PC-9 (cell line): ENCODE data around the gene CMTM7. TPM values are rescaled to one million over a fixed set of nuclear protein-coding genes. Genes with fewer than 3 reads are reported as not detected.

Experiments used
- Bru-seq: library from RNA; stranded (reverse); fragments of 400-500 nt; gene quantifications from one replicate; lab custom pipeline; 2021; lab: Mats Ljungman, UMichigan
- BruChase-seq, 2 experiments: library from RNA; stranded (reverse); fragments of 400-500 nt; gene quantifications; one replicate each; lab custom pipeline; 2021; lab: Mats Ljungman, UMichigan
- BruUV-seq: library from RNA; stranded (reverse); fragments of 400-500 nt; replicated peaks from 2 replicates; lab custom pipeline; 2021; lab: Mats Ljungman, UMichigan
- CTCF ChIA-PET: fragments of 300-600 bp; sonication (Branson Sonifier 250); formaldehyde crosslinking; loops from one replicate; lab custom pipeline; 2022; ENCODE audit warnings: antibody characterized with exemption; lab: Charles Lee
- POLR2A ChIA-PET: fragments of 300-600 bp; sonication (Branson Sonifier 250); formaldehyde crosslinking; loops from one replicate; lab custom pipeline; 2022; ENCODE audit warnings: antibody characterized with exemption; ENCODE audit not compliant: unreplicated experiment; lab: Charles Lee
- DNase-seq, 2 experiments: peaks; one replicate each; pipeline versions ENCODE4 v3.0.0 to v3.0.0-alpha.2; 2015 to 2022; ENCODE audit warnings: mixed read lengths in 1 of 2
- H2AFZ ChIP-seq: fragments of 200-600 bp; sonication (generic); 2 replicates; pipeline ENCODE4 v1.8.1; 2017; ENCODE audit warnings: antibody characterized with exemption
- H3F3A ChIP-seq: fragments of 200-600 bp; sonication (generic); 2 replicates; pipeline ENCODE4 v1.8.1; 2017; ENCODE audit warnings: antibody characterized with exemption, mild to moderate bottlenecking, low read depth; ENCODE audit not compliant: insufficient read depth
- H3K27ac ChIP-seq: fragments of 200-600 bp; sonication (generic); 2 replicates; pipeline ENCODE4 v1.6.1; 2016; ENCODE audit warnings: mixed run types
- H3K27me3 ChIP-seq: fragments of 200-600 bp; sonication (generic); 2 replicates; pipeline ENCODE4 v1.6.1; 2016; ENCODE audit warnings: low read depth, mixed run types; ENCODE audit not compliant: insufficient read depth
- H3K36me3 ChIP-seq: fragments of 200-600 bp; sonication (generic); 2 replicates; pipeline ENCODE4 v1.6.1; 2016; ENCODE audit warnings: low read depth, mixed run types
- H3K4me1 ChIP-seq: fragments of 200-600 bp; sonication (generic); replicated peaks from 2 replicates; pipeline ENCODE4 v1.6.1; 2016; ENCODE audit warnings: mixed run types; ENCODE audit not compliant: insufficient read depth
- H3K4me2 ChIP-seq: fragments of 200-600 bp; sonication (generic); 2 replicates; pipeline ENCODE4 v1.6.1; 2017; ENCODE audit warnings: mixed run types
- H3K4me3 ChIP-seq: fragments of 200-600 bp; sonication (generic); 2 replicates; pipeline ENCODE4 v1.6.1; 2016; ENCODE audit warnings: mixed run types
- H3K79me2 ChIP-seq: fragments of 200-600 bp; sonication (generic); 2 replicates; pipeline ENCODE4 v1.6.1; 2017; ENCODE audit warnings: low read depth, mixed run types
- H3K9me2 ChIP-seq: fragments of 200-600 bp; sonication (generic); 2 replicates; pipeline ENCODE4 v1.8.1; 2017; ENCODE audit warnings: mild to moderate bottlenecking; ENCODE audit not compliant: insufficient read depth
- H3K9me3 ChIP-seq: fragments of 200-600 bp; sonication (generic); 2 replicates; pipeline ENCODE4 v1.8.1; 2016; ENCODE audit warnings: low read depth; ENCODE audit not compliant: insufficient read depth
- H4K20me1 ChIP-seq: fragments of 200-600 bp; sonication (generic); 2 replicates; pipeline ENCODE4 v1.8.1; 2017; ENCODE audit not compliant: insufficient read depth
- EZH2 ChIP-seq: fragments of 200-600 bp; sonication (generic); IDR thresholded peaks from 2 replicates; pipeline ENCODE4 v1.8.0; 2017; ENCODE audit warnings: antibody characterized with exemption, low read depth
- intact Hi-C: fragments of 100-400 bp; cut with micrococcal nuclease; formaldehyde crosslinking; loops from one replicate; pipeline ENCODE4 v1.10.0; 2022; ENCODE audit not compliant: unreplicated experiment
- long read RNA-seq: library from polyadenylated mRNA; stranded (forward); transcript quantifications from one replicate; pipeline ENCODE4 v2.0.0, GENCODE V29; 2022
- total RNA-seq: library from RNA; stranded (reverse); gene quantifications from 2 replicates; pipeline ENCODE4 v1.2.3, GENCODE V29; 2021
- TF ChIP-seq, protein P1 (sequence below): fragments of 200-600 bp; sonication (generic); conservative IDR thresholded peaks from 2 replicates; pipeline ENCODE4 v1.6.1; 2017; ENCODE audit warnings: mixed run types, antibody characterized with exemption, mild to moderate bottlenecking, moderate library complexity

The CMTM7 gene, protein sequence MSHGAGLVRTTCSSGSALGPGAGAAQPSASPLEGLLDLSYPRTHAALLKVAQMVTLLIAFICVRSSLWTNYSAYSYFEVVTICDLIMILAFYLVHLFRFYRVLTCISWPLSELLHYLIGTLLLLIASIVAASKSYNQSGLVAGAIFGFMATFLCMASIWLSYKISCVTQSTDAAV
- 37.1 and 51.6 TPM in 2 replicates for total RNA-seq
- percentile 81 among the genes with signal in this experiment for Bru-seq, nascent RNA
- BruChase-seq, experiment 1, labeled RNA remaining after a 2-hour chase = percentile 80 among the genes with signal in this experiment
- percentile 63 among the genes with signal in this experiment for BruChase-seq, experiment 2, labeled RNA remaining after a 6-hour chase
- long read RNA-seq, transcript CMTM7-201 (5 exons, 2,038 nt) = major isoform, 85 of 108 reads
- long read RNA-seq, partial matches to known transcripts = 3 of 108 reads
- long read RNA-seq, other reads (novel, unspliced or antisense) = 14 of 108 reads

- TF ChIP-seq EZH2 = no peak
- TF ChIP-seq, protein P1, sequence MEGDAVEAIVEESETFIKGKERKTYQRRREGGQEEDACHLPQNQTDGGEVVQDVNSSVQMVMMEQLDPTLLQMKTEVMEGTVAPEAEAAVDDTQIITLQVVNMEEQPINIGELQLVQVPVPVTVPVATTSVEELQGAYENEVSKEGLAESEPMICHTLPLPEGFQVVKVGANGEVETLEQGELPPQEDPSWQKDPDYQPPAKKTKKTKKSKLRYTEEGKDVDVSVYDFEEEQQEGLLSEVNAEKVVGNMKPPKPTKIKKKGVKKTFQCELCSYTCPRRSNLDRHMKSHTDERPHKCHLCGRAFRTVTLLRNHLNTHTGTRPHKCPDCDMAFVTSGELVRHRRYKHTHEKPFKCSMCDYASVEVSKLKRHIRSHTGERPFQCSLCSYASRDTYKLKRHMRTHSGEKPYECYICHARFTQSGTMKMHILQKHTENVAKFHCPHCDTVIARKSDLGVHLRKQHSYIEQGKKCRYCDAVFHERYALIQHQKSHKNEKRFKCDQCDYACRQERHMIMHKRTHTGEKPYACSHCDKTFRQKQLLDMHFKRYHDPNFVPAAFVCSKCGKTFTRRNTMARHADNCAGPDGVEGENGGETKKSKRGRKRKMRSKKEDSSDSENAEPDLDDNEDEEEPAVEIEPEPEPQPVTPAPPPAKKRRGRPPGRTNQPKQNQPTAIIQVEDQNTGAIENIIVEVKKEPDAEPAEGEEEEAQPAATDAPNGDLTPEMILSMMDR = no peak
- Histone ChIP-seq H3K4me2 (peak within 1 kb of the TSS; percentile 80), H3K9me3 (no peaks in the 10 kb centered on the region), H2AFZ (peak within 1 kb of the TSS; percentile 75), H3K4me1 (0 out of 2 replicates have a peak, but pooled peaks cover 6% of the 10 kb centered on the region), H3K27ac (peak within 1 kb of the TSS; percentile 44), H3K27me3 (no peaks in the 10 kb centered on the region), H3K36me3 (no peaks in the 10 kb centered on the region), H3K9me2 (no peaks in the 10 kb centered on the region), H4K20me1 (no peaks in the 10 kb centered on the region), H3K79me2 (peaks cover 51% of the 10 kb centered on the region), H3K4me3 (peak within 1 kb of the TSS; percentile 71), H3F3A (no peaks in the 10 kb centered on the region)
- CTCF ChIA-PET = interaction anchor here (0.5 kb wide), 1 partner anchor 68 kb away, joined by 3 read pairs; no protein-coding TSS in a partner anchor
- DNase-seq = peak; percentile 54 to 85
- BruUV-seq = TSS peak; percentile 76
- POLR2A ChIA-PET = no interaction called here
- intact Hi-C loops = loop anchor here (1.0 to 5.0 kb wide), 3 partner anchors 28 to 95 kb away; no protein-coding TSS in a partner anchor
These were observed at the start of gene CMTM7 for GRCh38 chr3:32391643-32392535. Gene CMTM7 (plus strand): TSS chr3:32391853. CDS start chr3:32391907, 54 bp downstream.

DNA sequence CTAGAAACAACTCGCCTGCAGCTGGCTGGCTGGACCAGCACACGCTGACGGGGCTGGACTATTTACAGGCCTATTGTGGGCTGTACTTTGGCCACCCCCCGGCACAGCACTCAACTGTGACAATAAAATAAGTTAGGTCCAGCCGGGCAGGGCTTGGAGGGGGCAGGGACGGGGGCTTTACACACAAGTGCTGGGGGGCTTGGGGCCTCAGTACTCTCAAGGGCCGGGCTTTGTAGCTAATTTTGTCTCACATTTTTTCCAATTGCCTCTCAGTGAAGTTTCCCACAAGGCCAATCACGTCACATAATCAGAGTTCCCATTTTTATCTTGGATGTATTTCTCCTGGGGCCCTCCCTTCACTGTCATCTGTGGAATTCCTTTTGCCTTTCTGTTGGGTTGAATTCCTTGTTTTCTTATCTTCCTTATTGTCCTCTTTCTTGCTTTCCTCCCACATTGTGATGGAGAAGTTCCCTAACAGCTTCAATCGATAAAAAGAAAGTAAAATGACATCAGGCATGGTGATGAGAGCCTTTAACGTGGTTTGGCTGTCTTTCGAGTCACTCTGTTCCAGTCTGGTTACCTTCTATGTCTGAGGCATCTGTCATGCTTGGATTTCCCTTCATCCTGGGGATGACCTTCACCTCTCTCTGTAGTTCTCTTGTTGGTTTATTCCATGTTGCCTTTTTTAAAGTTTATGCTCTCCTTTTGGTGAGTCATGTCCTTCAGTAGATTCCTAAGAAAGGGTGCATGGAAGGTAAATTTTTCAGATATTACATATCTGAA, 44.1 kb upstream of the CMTM7 start:
- Histone ChIP-seq H3F3A (no peaks in the 10 kb centered on the region), H3K4me3 (no peak overlapping the region), H3K4me2 (no peak overlapping the region), H3K36me3 (no peaks in the 10 kb centered on the region), H3K79me2 (no peaks in the 10 kb centered on the region), H3K27me3 (no peaks in the 10 kb centered on the region), H3K9me2 (no peaks in the 10 kb centered on the region), H3K27ac (no peak overlapping the region), H4K20me1 (no peaks in the 10 kb centered on the region), H3K9me3 (no peaks in the 10 kb centered on the region), H3K4me1 (0 out of 2 replicates have a peak, but pooled peaks cover 4% of the 10 kb centered on the region), H2AFZ (no peak overlapping the region)
- intact Hi-C loops = no loop called here
- CTCF ChIA-PET = interaction anchor here (0.6 kb wide), 1 partner anchor 82 kb away, joined by 3 read pairs; no protein-coding TSS in a partner anchor
- POLR2A ChIA-PET = interaction anchor here (0.6 kb wide), 2 partner anchors 155 to 200 kb away, joined by 3 to 9 read pairs; no protein-coding TSS in a partner anchor
- TF ChIP-seq, protein P1 = no peak
- no peak for TF ChIP-seq EZH2
- no TSS peak for BruUV-seq
- no peak for DNase-seq
